Hepatocyte (in vitro differentiated cells): ENCODE results near the gene CISH.

Source experiments
- EZH2phosphoT487 ChIP-seq: fragments of 200-600 bp; sonication (generic); IDR thresholded peaks from one replicate; pipeline ENCODE4 v1.6.1; 2018; ENCODE audit warnings: antibody characterized with exemption, mild to moderate bottlenecking, low read depth, moderate library complexity; ENCODE audit not compliant: unreplicated experiment, severe bottlenecking
- TF ChIP-seq, protein P1 (sequence below): fragments of 200-600 bp; sonication (generic); IDR thresholded peaks from 2 replicates; pipeline ENCODE4 v1.5.1; 2016; ENCODE audit warnings: antibody characterized with exemption, mild to moderate bottlenecking; ENCODE audit not compliant: poor library complexity

DNA sequence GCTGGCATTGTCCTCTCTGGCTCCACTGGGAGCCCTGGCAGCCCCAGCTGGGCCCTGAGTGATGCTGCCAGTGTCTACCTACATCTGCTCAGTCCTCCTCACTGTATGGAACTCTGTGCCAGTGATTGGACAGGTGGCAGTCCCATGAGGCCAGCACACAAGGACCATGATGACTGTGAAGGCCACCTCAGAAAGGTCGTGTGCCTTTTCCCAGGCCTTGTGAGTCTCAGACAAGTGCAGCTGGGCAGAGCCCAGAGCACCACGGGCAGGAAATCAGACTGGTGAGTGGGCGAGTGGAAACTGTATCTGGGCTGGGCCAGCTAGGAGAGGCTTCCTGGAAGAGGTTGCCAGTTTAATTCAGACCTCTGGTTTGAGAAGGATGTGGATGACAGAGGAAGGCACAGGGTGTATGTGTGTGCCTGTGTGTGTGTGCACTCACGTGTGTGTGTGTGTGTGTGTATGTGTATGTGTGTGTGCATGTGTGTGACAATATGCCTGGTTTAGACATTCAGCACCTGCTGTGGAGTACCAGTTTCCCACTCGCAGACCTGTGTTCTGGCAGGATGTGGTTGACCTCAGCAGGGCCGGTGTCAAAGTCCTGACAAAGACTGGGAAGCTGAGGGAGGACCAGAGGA lies 12.4 kb upstream of the CISH start:
- TF ChIP-seq, protein P1, sequence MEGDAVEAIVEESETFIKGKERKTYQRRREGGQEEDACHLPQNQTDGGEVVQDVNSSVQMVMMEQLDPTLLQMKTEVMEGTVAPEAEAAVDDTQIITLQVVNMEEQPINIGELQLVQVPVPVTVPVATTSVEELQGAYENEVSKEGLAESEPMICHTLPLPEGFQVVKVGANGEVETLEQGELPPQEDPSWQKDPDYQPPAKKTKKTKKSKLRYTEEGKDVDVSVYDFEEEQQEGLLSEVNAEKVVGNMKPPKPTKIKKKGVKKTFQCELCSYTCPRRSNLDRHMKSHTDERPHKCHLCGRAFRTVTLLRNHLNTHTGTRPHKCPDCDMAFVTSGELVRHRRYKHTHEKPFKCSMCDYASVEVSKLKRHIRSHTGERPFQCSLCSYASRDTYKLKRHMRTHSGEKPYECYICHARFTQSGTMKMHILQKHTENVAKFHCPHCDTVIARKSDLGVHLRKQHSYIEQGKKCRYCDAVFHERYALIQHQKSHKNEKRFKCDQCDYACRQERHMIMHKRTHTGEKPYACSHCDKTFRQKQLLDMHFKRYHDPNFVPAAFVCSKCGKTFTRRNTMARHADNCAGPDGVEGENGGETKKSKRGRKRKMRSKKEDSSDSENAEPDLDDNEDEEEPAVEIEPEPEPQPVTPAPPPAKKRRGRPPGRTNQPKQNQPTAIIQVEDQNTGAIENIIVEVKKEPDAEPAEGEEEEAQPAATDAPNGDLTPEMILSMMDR = no peak
- no peak for TF ChIP-seq EZH2phosphoT487
